ENCODE data around the gene TBX19. TPM values are rescaled to one million over a fixed set of nuclear protein-coding genes. Genes with fewer than 3 reads are reported as not detected.

TBX19 gene
- total RNA-seq, result 1 to 10 TPM; 5.2 to 7.2 (median 5.3) TPM
- total RNA-seq (2013), result 4.0 TPM

- no peaks in the 10 kb centered on the region for H3K36me3 Mint-ChIP-seq
- 90% methylated on average over 5 of the region's 7 CpGs for WGBS (ENCODE audit: insufficient coverage)
- H3K9me3 ChIP-seq (ENCODE audit: control insufficient read depth, insufficient read depth, low read length), result no peaks in the 10 kb centered on the region
- no peaks in the 10 kb centered on the region for H3K27me3 ChIP-seq (ENCODE audit: control insufficient read depth, insufficient read depth, low read length)
- H3K4me3 Mint-ChIP-seq, result no peak within 1 kb of the TSS
- intact Hi-C loops (cut with micrococcal nuclease), result no loop called here
- H3K9me3 Mint-ChIP-seq, result no peaks in the 10 kb centered on the region
- no peak within 1 kb of the TSS for H3K4me3 ChIP-seq (ENCODE audit: low read length)
- no peak within 1 kb of the TSS for H3K27ac ChIP-seq (ENCODE audit: low read length)
- H3K4me1 ChIP-seq (ENCODE audit: control insufficient read depth, insufficient read depth, low read length), result no peaks in the 10 kb centered on the region
- no peaks in the 10 kb centered on the region for H3K36me3 ChIP-seq (ENCODE audit: control insufficient read depth, insufficient read depth, low read length)
- H3K27ac Mint-ChIP-seq, result no peak within 1 kb of the TSS
- no peaks in the 10 kb centered on the region for H3K27me3 Mint-ChIP-seq (ENCODE audit: low read depth in 2 of 2)
- DNase-seq (no peak), ATAC-seq (no peak)
- peaks cover 0 to 10% of the 10 kb centered on the region in 2 donors for H3K4me1 Mint-ChIP-seq
- TF ChIP-seq, protein P1, sequence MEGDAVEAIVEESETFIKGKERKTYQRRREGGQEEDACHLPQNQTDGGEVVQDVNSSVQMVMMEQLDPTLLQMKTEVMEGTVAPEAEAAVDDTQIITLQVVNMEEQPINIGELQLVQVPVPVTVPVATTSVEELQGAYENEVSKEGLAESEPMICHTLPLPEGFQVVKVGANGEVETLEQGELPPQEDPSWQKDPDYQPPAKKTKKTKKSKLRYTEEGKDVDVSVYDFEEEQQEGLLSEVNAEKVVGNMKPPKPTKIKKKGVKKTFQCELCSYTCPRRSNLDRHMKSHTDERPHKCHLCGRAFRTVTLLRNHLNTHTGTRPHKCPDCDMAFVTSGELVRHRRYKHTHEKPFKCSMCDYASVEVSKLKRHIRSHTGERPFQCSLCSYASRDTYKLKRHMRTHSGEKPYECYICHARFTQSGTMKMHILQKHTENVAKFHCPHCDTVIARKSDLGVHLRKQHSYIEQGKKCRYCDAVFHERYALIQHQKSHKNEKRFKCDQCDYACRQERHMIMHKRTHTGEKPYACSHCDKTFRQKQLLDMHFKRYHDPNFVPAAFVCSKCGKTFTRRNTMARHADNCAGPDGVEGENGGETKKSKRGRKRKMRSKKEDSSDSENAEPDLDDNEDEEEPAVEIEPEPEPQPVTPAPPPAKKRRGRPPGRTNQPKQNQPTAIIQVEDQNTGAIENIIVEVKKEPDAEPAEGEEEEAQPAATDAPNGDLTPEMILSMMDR (IDR thresholded peaks at IDR 0.05), result no peak
Measured at GRCh38 chr1:168280296-168280927, at the start of gene TBX19. TSS of gene TBX19 (plus strand) at chr1:168280877. CDS start at chr1:168281091, 214 bp downstream.

DNA sequence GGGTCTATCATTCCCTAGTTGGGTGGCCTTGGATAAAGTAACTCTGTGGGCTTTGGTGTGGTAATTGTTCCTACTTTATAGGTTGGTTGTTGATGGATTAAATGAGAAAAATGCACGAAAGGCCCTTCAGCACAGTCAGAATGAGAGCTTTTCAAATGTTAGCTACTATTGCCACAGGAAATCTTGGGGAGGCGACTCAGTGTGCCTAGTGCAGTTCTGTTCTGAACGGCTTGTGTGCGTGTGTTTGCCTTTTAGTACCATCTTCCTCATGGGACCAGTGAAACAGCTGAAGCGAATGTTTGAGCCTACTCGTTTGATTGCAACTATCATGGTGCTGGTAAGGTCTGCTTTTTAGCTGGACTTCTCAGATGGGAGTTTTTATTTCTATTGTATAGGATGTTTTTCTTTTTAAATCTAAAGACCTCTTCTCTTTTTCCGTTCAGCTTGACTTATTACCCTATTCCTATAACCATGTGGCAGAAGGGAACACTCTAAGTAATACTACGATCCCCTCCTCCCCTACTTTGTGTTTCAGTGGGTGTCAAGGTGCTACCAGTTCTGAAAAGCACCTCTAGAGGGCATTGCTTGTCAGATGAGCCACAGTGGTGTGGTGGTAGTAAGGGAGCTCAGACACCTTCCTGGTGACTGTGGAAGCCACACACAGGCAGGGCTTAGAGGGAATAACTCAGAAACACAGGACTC, 45.7 kb upstream of the TBX19 start:
- Histone ChIP-seq H3K27ac (ENCODE audit: low read length) (no peak overlapping the region), H3K4me1 (ENCODE audit: control insufficient read depth, insufficient read depth, low read length) (peaks cover 3% of the 10 kb centered on the region), H3K4me3 (ENCODE audit: low read length) (no peak overlapping the region), H3K27me3 (ENCODE audit: control insufficient read depth, insufficient read depth, low read length) (no peaks in the 10 kb centered on the region), H3K36me3 (ENCODE audit: control insufficient read depth, insufficient read depth, low read length) (peaks cover 78% of the 10 kb centered on the region), H3K9me3 (ENCODE audit: control insufficient read depth, insufficient read depth, low read length) (no peaks in the 10 kb centered on the region)
- Mint-ChIP-seq H3K27me3 (ENCODE audit: low read depth in 2 of 2) (no peaks in the 10 kb centered on the region), H3K4me1 (peaks cover 61 to 71% of the 10 kb centered on the region in 2 donors), H3K9me3 (no peaks in the 10 kb centered on the region), H3K4me3 (no peak overlapping the region), H3K36me3 (peaks cover 37% of the 10 kb centered on the region), H3K27ac (peak overlapping the region; percentile 65 to 71)
- intact Hi-C loops (cut with micrococcal nuclease), result loop anchor here (2.0 to 10.0 kb wide), 2 partner anchors 56 to 130 kb away; partner anchors contain the start of gene TIPRL
- ATAC-seq (peak; percentile 88 to 98 (median 97)), DNase-seq (peak; percentile 22 to 69)
- WGBS (ENCODE audit: insufficient coverage), result 86% methylated on average over 7 of the region's 8 CpGs
- TF ChIP-seq, protein P1 (IDR thresholded peaks at IDR 0.05), result peak; percentile 70

GRCh38 chr1:168235548-168235885, 45.2 kb upstream of the TBX19 start:
- Histone ChIP-seq H3K27ac (ENCODE audit: low read length) (no peak overlapping the region), H3K4me3 (ENCODE audit: low read length) (no peak overlapping the region), H3K9me3 (ENCODE audit: control insufficient read depth, insufficient read depth, low read length) (no peaks in the 10 kb centered on the region), H3K27me3 (ENCODE audit: control insufficient read depth, insufficient read depth, low read length) (no peaks in the 10 kb centered on the region), H3K4me1 (ENCODE audit: control insufficient read depth, insufficient read depth, low read length) (no peaks in the 10 kb centered on the region), H3K36me3 (ENCODE audit: control insufficient read depth, insufficient read depth, low read length) (peaks cover 82% of the 10 kb centered on the region)
- no peaks in the 10 kb centered on the region for H3K9me3 Mint-ChIP-seq
- H3K4me3 Mint-ChIP-seq, result no peak overlapping the region
- H3K27me3 Mint-ChIP-seq (ENCODE audit: low read depth in 2 of 2), result no peaks in the 10 kb centered on the region
- DNase-seq (no peak), ATAC-seq (peak in 1 of 3 donors; percentile 32)
- peaks cover 60 to 67% of the 10 kb centered on the region in 2 donors for H3K4me1 Mint-ChIP-seq
- H3K27ac Mint-ChIP-seq, result peak overlapping the region; percentile 65 to 71
- H3K36me3 Mint-ChIP-seq, result peaks cover 41% of the 10 kb centered on the region
- intact Hi-C loops (cut with micrococcal nuclease), result loop anchor here (2.0 to 10.0 kb wide), 2 partner anchors 57 to 129 kb away; partner anchors contain the start of gene TIPRL
- TF ChIP-seq, protein P1 (IDR thresholded peaks at IDR 0.05), result peak; percentile 13

Measured in natural killer cell (primary cell).